PC-3 (cell line): ENCODE measurements around the gene ASB16.

Source experiments
- CTCF ChIP-seq: fragments of 300-600 bp; sonication (generic); conservative IDR thresholded peaks from 2 replicates; pipeline ENCODE4 v1.5.1; 2017; ENCODE audit warnings: antibody characterized with exemption, low read depth, mild to moderate bottlenecking, low read length
- EZH2phosphoT487 ChIP-seq: fragments of 300-600 bp; sonication (generic); IDR thresholded peaks from 2 replicates; pipeline ENCODE4 v1.6.1; 2018; ENCODE audit warnings: mild to moderate bottlenecking, antibody characterized with exemption, low read length, borderline replicate concordance

GRCh38 chr17:44221862-44222111 is 51.3 kb downstream of the ASB16 start:
- TF ChIP-seq CTCF (no peak), EZH2phosphoT487 (no peak)
